Brain pericyte (primary cell): ENCODE results near the gene PTPRM.
"Not testable (repeated sequence)": the region's sequence is repeated elsewhere in the genome, so short reads cannot be mapped to it uniquely, and the experiment has no call there.

Source experiments
- DNase-seq: peaks from one replicate; pipeline ENCODE4 v3.0.0-alpha.2; 2012; ENCODE audit warnings: low read depth, low spot score

PTPRM gene

GRCh38 chr18:8045160-8045883, 478.2 kb downstream of the PTPRM start:
- DNase-seq, result no peak

- no peak for DNase-seq
Measured at GRCh38 chr18:8045884-8046281, 478.8 kb downstream of the PTPRM start.

- no peak for DNase-seq
Measured at GRCh38 chr18:8046441-8046840, 479.3 kb downstream of the PTPRM start.

GRCh38 chr18:8049147-8049546, 482.0 kb downstream of the PTPRM start:
- DNase-seq, result no peak

GRCh38 chr18:8050616-8051329, 483.7 kb downstream of the PTPRM start:
- DNase-seq, result no peak

- no peak for DNase-seq
Measured at GRCh38 chr18:8051453-8051852, 484.3 kb downstream of the PTPRM start.

- DNase-seq, result no peak
Measured at GRCh38 chr18:8052237-8052701, 485.2 kb downstream of the PTPRM start.

- peak; percentile 21 for DNase-seq
Measured at GRCh38 chr18:8056723-8057122, 489.6 kb downstream of the PTPRM start.

GRCh38 chr18:8063152-8063551, 496.0 kb downstream of the PTPRM start:
- DNase-seq, result not testable (repeated sequence)

- DNase-seq, result no peak
Measured at GRCh38 chr18:8063733-8064132, 496.6 kb downstream of the PTPRM start.

- DNase-seq, result no peak
Measured at GRCh38 chr18:8065284-8065683, 498.2 kb downstream of the PTPRM start.

- no peak for DNase-seq
Measured at GRCh38 chr18:8065773-8066172, 498.7 kb downstream of the PTPRM start.

GRCh38 chr18:8069708-8070107, 502.6 kb downstream of the PTPRM start:
- no peak for DNase-seq

GRCh38 chr18:8073167-8073566, 506.1 kb downstream of the PTPRM start:
- DNase-seq, result no peak

- DNase-seq, result no peak
Measured at GRCh38 chr18:8080092-8080491, 513.0 kb downstream of the PTPRM start.

- DNase-seq, result no peak
Measured at GRCh38 chr18:8081267-8081666, 514.2 kb downstream of the PTPRM start.

GRCh38 chr18:8081872-8082553, 514.9 kb downstream of the PTPRM start:
- DNase-seq, result peak; percentile 34

GRCh38 chr18:8084160-8084559, 517.0 kb downstream of the PTPRM start:
- DNase-seq, result peak; percentile 21

GRCh38 chr18:8088626-8089025, 521.5 kb downstream of the PTPRM start:
- no peak for DNase-seq

GRCh38 chr18:8091035-8091434, 523.9 kb downstream of the PTPRM start:
- DNase-seq, result peak; percentile 29

GRCh38 chr18:8095947-8096570, 528.9 kb downstream of the PTPRM start:
- no peak for DNase-seq

- DNase-seq, result no peak
Measured at GRCh38 chr18:8097399-8097798, 530.3 kb downstream of the PTPRM start.
